AG10803 (cell line): ENCODE results near the gene BTAF1.

Experiments used
- DNase-seq: peaks from one replicate; pipeline ENCODE4 v3.0.0; 2010; ENCODE audit warnings: low read depth
- H3K4me3 ChIP-seq: 2 replicates; pipeline ENCODE4 v1.5.1; 2011; ENCODE audit warnings: mild to moderate bottlenecking, low read length, control low read depth
- CTCF ChIP-seq: conservative IDR thresholded peaks from 2 replicates; pipeline ENCODE4 v1.5.1; 2011; ENCODE audit warnings: mild to moderate bottlenecking, low read length, control low read depth, inconsistent platforms

The BTAF1 gene

GRCh38 chr10:91978585-91978984, 55.0 kb downstream of the BTAF1 start:
- DNase-seq = no peak
- no peak overlapping the region for H3K4me3 ChIP-seq
- TF ChIP-seq CTCF = no peak

- H3K4me3 ChIP-seq = no peak overlapping the region
- no peak for TF ChIP-seq CTCF
- no peak for DNase-seq
Measured at GRCh38 chr10:91980319-91980718, 56.7 kb downstream of the BTAF1 start.

- H3K4me3 ChIP-seq = no peak overlapping the region
- no peak for DNase-seq
- no peak for TF ChIP-seq CTCF
Measured at GRCh38 chr10:91983416-91983815, 59.8 kb downstream of the BTAF1 start.

DNA sequence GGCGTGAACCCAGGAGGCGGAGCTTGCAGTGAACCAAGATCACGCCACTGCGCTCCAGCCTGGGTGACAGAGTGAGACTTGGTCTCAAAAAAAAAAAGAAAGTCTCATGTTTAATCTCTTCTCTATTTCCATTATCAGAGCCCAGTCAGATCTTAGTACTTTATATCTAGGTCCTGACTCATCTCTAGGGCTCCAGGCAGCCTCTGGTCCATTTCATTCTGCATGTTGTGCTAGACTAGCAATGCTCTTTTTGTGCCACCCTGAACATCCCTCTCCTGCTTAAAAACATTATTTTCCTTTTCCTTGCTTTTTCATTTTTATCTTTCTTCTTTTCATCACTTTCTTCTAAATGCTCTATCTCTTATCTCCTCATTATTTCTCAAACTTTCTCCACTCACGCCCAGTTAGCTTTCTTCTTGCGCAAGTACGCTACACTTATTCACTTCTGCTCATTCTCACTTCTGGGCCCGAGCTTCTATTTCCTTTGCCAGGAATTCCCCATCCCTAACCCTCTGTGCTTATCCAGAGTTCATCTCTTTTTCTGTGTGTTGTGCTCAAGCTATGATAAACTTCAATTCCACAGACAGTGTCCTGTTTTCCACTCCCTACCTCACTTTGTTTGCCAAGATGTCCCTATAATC, 63.9 kb downstream of the BTAF1 start:
- no peak for DNase-seq

DNA sequence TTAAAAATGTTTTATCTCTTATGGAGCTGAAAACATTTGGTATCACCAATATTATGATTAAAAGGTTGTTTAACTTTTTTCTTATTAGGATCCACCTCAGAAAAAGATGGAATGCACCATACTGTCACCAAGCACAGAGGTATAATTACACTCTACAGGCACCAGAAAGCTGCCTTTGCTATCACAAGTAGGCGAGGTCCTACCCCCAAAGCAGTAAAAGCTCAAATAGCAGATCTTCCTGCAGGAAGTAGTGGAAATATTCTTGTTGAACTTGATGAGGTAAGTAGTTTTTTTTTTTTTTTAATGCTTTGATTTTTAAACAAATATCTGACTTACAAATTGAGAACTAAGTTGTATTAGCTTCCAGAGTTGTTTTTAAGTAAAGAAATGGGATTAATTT, 68.5 kb downstream of the BTAF1 start:
- H3K4me3 ChIP-seq = no peak overlapping the region
- TF ChIP-seq CTCF = no peak
- DNase-seq = no peak

More for the DNA sequence above, 63.9 kb downstream of the BTAF1 start:
- TF ChIP-seq CTCF = no peak
- no peak overlapping the region for H3K4me3 ChIP-seq

- no peak for DNase-seq
- TF ChIP-seq CTCF = no peak
- H3K4me3 ChIP-seq = no peak overlapping the region
Measured at GRCh38 chr10:91996266-91996665, 72.7 kb downstream of the BTAF1 start.

GRCh38 chr10:92001581-92001980, 78.0 kb downstream of the BTAF1 start:
- TF ChIP-seq CTCF = no peak
- H3K4me3 ChIP-seq = no peak overlapping the region
- no peak for DNase-seq
